Stimulated activated CD4-positive, alpha-beta T cell treated with anti-CD3 and anti-CD28 coated beads, Interleukin-4, amount 100 ng/mL, for 48 hours (primary cell): ENCODE data around the gene PHAF1.

Experiments
- DNase-seq, 2 donors: peaks; one replicate each; pipeline ENCODE4 v3.0.0-alpha.2; 2020; ENCODE audit warnings: low read depth in 2 of 2

PHAF1 gene

GRCh38 chr16:67163164-67163998 lies 53.6 kb downstream of the PHAF1 start:
- no peak for DNase-seq

DNA sequence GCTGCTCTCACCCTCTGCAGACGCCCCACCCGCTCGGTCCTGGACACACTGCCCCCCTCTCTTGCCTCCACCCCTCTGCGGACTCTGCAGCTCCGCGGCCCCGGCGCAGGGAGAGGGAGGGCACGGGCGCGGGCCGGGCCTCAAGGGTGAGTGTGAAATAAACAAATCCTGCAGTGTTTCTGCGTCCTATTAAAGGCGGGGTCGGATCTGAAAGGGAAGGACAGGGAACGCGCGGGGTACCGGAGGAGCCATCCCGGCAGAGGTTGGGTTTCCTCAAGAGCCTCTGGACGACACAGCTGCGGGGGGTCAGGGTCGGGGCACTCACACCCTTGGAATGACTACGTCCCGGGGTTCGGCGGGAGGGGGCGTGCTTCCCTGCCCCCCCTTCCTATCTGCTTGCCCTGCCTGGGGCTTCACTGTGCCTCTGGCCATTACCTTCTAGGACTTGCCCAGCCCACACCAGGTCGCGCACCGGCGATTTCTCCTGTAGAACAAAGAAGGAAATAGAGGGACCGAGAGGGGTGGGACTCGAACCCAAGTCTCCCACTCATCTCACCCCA lies 54.3 kb downstream of the PHAF1 start:
- no peak for DNase-seq

GRCh38 chr16:67164599-67165061 lies 54.9 kb downstream of the PHAF1 start, which contains the start of gene HSF4:
Gene HSF4, plus strand, starts transcription at chr16:67164745. Its CDS starts 67 bp downstream, at chr16:67164812.
- DNase-seq = no peak

DNA sequence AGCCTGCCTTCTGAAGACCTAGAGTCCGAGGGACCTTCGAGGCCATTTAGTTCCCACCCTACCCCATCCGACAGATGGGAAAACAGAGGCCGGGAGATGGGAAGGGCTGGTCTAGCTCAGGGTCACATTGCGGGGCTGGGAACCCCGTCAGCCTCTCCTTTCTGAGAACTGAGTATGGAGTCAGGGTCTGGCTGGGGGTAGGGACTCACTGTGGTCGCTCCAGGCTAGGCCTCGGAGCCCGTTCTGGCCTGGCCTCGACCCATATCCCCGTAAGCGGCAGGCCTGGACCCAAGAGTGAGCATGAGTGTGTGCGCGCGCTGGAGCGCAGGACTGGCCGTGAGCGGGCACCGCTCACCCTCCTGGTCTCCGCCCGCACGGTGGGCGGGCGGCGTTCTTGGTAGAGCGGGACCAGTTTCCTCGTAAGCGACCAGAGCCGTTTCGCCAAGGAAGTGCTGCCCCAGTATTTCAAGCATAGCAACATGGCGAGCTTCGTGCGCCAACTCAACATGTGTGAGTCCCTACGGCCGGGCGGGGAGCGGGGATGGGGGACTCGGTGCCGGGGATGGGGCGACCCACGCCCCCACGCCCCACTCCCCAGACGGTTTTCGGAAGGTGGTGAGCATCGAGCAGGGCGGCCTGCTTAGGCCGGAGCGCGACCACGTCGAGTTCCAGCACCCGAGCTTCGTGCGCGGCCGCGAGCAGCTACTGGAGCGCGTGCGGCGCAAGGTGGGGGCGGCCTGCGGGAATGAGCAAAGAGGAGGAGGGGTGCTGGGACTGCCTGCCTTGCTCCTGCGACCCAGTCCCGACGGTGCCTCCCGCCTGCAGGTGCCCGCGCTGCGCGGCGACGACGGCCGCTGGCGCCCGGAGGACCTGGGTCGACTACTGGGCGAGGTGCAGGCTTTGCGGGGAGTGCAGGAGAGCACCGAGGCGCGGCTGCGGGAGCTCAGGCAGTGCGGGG lies 55.7 kb downstream of the PHAF1 start:
- no peak for DNase-seq

DNA sequence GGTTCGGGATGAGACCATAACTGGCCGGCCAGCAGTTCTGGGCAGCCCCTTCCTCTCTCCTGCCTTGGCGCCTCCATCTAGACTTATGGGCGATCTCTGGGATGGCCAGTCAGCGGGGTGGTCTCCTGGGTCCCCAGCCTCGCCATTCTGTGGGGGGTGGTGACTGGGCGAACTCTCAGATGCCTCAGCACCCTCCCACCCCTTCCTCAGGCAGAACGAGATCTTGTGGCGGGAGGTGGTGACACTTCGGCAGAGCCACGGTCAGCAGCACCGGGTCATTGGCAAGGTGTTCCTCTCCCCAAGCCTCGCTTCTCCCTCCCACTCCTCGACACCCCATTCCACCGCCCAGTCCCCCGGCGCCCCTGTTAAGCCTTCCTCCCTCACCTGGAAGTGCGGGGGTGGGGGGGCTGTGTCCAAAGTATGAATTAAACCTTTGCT lies 56.4 kb downstream of the PHAF1 start:
- DNase-seq = no peak

DNA sequence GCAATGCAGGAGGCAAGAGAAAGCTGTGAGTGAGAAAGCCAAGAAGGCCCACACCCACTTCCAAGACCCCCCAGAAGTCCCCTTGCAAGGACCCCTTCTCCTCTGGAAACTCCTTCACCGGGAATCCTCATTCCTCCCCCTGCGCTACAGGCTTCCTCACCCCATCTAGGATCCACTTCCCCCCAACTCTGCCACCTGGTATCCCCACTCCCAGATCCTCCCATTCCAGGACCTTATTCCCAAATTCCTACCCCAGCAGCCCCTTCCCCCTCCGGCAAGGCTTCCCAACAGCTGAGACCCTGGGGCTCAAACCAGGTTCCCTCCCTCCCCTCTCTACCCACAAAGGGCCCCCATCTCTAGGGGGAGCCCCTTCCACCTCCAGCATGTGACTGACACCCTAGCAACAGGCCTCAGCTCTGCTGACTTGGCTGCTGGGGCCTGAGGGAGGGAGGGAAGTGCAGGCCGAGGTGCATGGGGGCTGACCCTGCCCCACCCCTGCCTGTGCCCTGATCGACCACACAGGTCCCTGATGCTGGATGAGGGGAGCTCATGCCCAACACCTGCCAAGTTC lies 56.9 kb downstream of the PHAF1 start:
- DNase-seq = no peak

GRCh38 chr16:67167588-67167987 lies 57.8 kb downstream of the PHAF1 start:
- DNase-seq = no peak

- DNase-seq = no peak
These were observed 59.3 kb downstream of the PHAF1 start for GRCh38 chr16:67169011-67169451.

- no peak for DNase-seq
These were observed 60.0 kb downstream of the PHAF1 start for GRCh38 chr16:67169642-67170167.

- DNase-seq = peak; percentile 41 to 56
These were observed 60.6 kb downstream of the PHAF1 start, which contains the start of gene NOL3 for GRCh38 chr16:67170168-67170948. Gene NOL3, plus strand, starts transcription at chr16:67170538.

DNA sequence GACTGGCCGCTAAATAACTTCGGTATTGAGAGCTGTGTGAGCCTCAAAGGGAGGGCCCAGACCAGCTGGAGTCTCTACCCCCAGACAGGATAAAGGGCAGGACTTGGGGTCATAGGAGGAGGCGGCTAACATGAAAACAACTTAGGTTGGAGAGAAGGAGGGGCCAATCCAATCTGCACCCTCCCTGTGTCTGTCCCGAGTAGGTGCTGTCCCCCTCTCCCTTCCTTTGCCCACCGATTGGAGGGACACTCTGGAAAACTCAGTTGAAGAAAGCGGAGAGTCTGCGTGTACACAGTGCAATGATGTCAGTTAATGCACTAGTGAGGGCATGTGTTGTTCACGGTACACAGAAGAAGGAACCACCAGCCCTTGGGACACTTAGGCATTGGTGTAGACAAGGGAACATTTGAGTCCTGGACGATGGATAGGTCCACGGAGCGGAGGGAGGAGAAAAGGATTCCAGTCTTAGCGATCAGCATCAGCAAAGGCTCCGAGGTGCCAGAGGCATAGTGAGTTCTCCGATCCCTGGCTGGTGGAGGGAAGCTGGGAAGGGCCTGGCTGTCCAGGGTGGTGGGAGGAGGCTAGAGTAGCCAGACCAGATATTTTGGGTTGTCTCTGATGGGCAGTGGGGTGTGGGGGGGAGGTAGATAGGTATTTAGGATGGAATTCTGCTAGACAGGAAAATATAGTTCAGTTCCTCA lies 61.4 kb downstream of the PHAF1 start:
- DNase-seq = no peak

DNA sequence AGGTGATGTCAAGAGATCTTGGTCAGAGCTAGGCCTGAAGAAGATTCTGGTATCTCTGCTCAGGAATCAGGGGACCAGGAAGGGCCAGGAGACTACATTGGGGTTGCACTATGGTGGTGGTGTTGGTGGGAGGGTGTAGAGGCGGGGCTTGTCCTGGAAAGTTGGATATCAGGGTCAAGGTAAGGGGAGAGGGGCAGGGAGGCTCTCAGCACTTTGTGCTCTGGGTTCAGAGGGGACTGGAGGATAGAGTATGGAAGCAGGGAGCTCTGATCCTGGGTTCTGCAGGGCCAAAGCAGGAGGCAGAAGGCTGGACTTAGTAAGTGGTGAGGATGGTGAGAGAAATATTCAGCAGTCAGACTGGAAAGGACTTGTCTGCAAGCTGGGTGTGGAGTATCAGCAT lies 63.6 kb downstream of the PHAF1 start:
- no peak for DNase-seq

DNA sequence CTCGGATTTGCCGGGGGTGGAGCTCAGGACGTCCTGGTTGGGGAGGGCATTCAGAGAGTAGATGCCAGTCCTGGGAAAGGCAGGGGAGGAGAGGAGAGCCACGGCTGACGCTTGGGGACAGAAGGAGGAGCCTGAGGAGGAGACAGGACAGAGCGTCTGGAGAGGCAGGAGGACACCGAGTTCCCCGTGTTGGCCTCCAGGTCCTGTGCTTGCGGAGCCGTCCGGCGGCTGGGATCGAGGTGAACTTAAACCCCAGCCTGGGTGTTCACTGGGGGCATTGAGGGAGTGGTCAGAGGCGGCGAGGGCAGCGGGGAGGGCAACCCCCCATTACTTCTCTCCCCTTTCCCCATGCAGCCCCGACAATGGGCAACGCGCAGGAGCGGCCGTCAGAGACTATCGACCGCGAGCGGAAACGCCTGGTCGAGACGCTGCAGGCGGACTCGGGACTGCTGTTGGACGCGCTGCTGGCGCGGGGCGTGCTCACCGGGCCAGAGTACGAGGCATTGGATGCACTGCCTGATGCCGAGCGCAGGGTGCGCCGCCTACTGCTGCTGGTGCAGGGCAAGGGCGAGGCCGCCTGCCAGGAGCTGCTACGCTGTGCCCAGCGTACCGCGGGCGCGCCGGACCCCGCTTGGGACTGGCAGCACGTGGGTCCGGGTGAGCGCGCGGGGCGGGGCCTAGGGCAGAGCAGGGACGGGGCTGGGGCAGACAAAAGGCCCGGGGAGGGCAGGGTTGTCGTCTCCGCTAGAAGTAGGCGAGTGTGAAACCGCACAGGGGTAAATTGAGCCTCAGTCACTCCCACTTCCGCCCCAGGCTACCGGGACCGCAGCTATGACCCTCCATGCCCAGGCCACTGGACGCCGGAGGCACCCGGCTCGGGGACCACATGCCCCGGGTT lies 64.3 kb downstream of the PHAF1 start:
- peak; percentile 47 to 54 for DNase-seq

DNA sequence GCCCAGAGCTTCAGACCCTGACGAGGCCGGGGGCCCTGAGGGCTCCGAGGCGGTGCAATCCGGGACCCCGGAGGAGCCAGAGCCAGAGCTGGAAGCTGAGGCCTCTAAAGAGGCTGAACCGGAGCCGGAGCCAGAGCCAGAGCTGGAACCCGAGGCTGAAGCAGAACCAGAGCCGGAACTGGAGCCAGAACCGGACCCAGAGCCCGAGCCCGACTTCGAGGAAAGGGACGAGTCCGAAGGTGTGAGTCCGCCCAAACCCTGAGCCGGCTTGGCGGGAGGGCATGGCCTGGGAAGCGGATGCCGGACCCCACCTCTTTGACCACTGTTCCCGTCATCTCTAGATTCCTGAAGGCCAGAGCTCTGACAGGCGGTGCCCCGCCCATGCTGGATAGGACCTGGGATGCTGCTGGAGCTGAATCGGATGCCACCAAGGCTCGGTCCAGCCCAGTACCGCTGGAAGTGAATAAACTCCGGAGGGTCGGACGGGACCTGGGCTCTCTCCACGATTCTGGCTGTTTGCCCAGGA lies 65.0 kb downstream of the PHAF1 start:
- DNase-seq = no peak

- DNase-seq = no peak
These were observed 66.9 kb downstream of the PHAF1 start for GRCh38 chr16:67176662-67177061.

DNA sequence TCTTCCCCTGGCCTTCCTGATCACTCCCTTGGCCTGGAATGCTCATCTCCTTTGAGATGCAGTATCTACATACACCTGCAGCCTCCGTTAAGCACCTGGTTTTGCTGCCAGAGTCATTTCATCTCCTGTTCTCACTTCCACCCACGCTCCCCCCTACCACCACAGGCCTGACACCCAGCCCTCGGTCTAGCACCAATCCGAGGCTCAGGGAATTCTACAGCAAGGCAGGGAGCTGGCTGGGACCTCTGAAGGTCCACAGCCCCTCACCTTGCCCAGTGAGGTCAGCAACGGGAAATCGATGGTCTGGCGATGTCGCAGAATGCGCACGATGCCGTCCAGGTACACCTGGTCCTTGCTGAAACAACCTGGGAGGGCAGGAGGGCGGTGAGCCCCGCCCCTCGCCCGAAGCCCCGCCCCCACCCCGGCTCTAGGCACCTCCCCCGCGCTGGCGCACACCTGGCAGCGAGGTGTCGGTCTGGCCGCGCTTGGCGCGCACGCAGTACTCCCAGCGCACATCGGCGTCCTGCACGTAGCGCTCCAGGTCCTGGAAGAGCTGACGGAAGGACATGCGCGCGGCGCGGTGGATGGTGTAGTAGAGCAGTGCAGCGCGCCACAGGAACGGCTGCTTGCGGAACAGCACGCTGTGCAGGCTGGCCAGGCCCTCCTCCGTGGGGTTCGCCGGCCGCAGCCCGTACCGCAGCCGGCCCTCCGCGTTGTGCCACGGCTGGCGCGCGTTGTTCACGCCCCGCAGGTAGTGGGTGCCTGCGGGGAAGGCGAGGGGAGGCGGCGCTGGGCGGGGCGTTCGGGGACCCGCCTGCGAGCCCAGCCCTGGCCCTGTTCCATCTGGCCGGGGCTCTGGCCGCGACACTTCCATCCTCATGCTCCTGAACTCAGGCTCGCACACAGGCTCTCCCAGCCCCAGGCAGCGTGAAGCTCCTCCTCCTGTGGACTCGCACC lies 68.3 kb downstream of the PHAF1 start:
- peak in 1 of 2 donors; percentile 37 for DNase-seq

DNA sequence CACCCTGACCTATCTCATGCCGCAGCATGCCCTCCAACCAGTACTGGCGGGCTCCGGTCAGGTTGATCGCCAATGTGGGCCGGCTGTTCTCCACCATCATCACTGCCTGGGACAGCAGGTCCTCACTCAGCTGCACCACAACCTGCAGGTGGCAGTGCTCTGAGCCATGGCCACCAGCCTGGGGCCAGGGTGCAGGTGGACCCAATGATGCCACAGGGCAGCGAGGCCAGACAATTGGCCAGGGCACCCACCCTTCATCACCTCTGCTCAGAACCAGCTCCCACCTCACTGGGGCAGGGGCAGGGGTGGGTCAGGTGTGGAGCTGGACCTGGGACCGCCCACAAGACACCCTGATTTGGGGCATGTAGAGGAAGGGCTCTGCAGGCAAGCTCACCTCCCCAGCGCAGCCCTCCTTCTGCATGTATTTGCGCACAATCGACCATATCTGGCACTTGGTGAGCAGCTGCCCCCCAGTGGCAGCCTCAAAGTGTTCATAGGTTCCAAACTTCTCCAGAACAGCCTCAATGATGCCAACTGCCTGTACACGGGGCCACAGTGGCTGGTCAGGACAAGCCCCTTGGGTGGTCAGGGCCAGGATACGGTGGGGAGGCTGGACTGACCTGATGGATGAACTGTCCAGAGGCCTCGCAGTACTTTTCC lies 69.8 kb downstream of the PHAF1 start:
- DNase-seq = no peak
